ENCODE data around the gene PARL. TPM values are rescaled to one million over a fixed set of nuclear protein-coding genes. Genes with fewer than 3 reads are reported as not detected.
A peak's percentile ranks its signal among the peaks of the same experiment; 100 is the strongest.

PARL gene
- polyA plus RNA-seq, 2 of the 4 experiments (the other 2 are of a cell fraction): 45.9 to 71.6 TPM

GRCh38 chr3:183826448-183827250, 58.0 kb downstream of the PARL start:
- no peak overlapping the region for H3K4me3 ChIP-seq
- POLR2A ChIA-PET: no interaction called here
- H3K27ac ChIP-seq: no peak overlapping the region
- peaks cover 8% of the 10 kb centered on the region; the same call in 2 of the 3 replicates for H3K4me1 ChIP-seq
- no peak for DNase-seq (ENCODE audit: low read depth in 1 of 2, low spot score in 1 of 2)
- H3K9me3 ChIP-seq: no peaks in the 10 kb centered on the region
- CTCF ChIA-PET: interaction anchor here (0.9 to 2.2 kb wide), 6 partner anchors 16 to 642 kb away, joined by 3 to 9 read pairs (median 4); partner anchors contain the start of gene PARL
- no peak overlapping the region for H3K4me2 ChIP-seq
- ATAC-seq: no peak; a peak in 1 of 6 replicates
- FAIRE-seq: no peak
- WGBS (ENCODE audit: missing lambda C conversion rate): 91% methylated on average over 14 of the region's 14 CpGs
- TF ChIP-seq HOXA7 (CRISPR knock-in tag; IDR thresholded peaks at IDR 0.05) (no peak), KDM5A (IDR thresholded peaks at IDR 0.05) (no peak), ZFP36 (IDR thresholded peaks at IDR 0.05; ENCODE audit: borderline replicate concordance, partially characterized antibody) (no peak), HMGXB4 (CRISPR knock-in tag; IDR thresholded peaks at IDR 0.05; ENCODE audit: borderline replicate concordance) (no peak), ESRRA (IDR thresholded peaks at IDR 0.05; ENCODE audit: borderline replicate concordance, low read length) (no peak), FOSL2 (IDR thresholded peaks at IDR 0.05) (no peak), FOSL2 (CRISPR knock-in tag; IDR thresholded peaks at IDR 0.05) (no peak), KDM1A (IDR thresholded peaks at IDR 0.05; ENCODE audit: low read depth) (no peak), FOXS1 (CRISPR knock-in tag; IDR thresholded peaks at IDR 0.05) (no peak), PHF8 (IDR thresholded peaks at IDR 0.05; ENCODE audit: borderline replicate concordance, low read depth) (no peak), TP53 (CRISPR knock-in tag; IDR thresholded peaks at IDR 0.05) (no peak)
- TF ChIP-seq, protein P1, sequence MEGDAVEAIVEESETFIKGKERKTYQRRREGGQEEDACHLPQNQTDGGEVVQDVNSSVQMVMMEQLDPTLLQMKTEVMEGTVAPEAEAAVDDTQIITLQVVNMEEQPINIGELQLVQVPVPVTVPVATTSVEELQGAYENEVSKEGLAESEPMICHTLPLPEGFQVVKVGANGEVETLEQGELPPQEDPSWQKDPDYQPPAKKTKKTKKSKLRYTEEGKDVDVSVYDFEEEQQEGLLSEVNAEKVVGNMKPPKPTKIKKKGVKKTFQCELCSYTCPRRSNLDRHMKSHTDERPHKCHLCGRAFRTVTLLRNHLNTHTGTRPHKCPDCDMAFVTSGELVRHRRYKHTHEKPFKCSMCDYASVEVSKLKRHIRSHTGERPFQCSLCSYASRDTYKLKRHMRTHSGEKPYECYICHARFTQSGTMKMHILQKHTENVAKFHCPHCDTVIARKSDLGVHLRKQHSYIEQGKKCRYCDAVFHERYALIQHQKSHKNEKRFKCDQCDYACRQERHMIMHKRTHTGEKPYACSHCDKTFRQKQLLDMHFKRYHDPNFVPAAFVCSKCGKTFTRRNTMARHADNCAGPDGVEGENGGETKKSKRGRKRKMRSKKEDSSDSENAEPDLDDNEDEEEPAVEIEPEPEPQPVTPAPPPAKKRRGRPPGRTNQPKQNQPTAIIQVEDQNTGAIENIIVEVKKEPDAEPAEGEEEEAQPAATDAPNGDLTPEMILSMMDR (IDR thresholded peaks at IDR 0.05): no peak

DNA sequence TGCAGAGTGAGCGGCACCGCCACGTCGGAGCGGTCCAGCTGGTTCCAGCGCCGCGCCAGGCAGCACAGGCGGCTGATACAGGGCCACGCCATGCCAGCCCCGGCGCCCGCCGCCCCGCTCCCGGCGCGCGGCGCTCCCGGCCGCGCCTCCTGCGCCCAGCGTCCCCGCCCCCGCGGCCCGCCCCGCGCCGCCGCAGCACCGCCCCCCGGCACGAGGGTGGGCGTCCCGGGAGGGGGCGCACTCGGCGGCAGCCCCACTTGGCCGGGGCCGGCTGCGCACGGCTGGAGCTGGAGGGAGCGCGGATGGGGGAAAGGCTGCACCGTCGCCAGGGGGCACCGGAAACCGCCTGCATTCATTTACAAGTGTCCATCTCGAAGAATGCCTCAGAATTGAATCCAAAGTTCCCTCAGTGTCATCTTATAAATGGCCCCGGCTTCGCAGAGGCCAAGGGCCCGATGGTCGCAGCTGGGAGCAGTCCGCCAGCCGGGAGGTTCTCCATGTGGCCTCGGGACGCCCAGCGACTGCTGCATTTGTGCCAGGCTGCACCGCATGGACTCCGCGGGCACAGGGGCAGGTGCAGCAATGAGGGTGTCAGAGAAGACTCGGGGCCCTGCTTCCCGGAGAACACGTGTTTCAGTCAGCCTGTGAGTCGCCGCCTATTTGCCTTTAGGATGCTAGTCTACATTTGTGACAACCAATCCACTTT, 59.1 kb downstream of the PARL start, which contains the start of gene MAP6D1:
Gene MAP6D1, minus strand, starts transcription at position 122 of the 706 bp plus-strand sequence. Its CDS starts 30 bp downstream, at position 92.
- Histone ChIP-seq H3K4me3 (peak within 1 kb of the TSS; percentile 70), H3K4me1 (peaks cover 8% of the 10 kb centered on the region; the same call in 2 of the 3 replicates), H3K4me2 (peak within 1 kb of the TSS; percentile 87), H3K27ac (peak within 1 kb of the TSS; percentile 71 to 91; a peak in 5 of 6 replicates), H3K9me3 (no peaks in the 10 kb centered on the region)
- ATAC-seq (peak; percentile 74 to 79), DNase-seq (ENCODE audit: low read depth in 1 of 2, low spot score in 1 of 2) (peak; percentile 45 to 52), FAIRE-seq (no peak)
- TF ChIP-seq POLR2A (IDR thresholded peaks at IDR 0.05; ENCODE audit: low read length) (peak; percentile 42), RAD21 (conservative IDR thresholded peaks at IDR 0.05 in 1 of 2, IDR thresholded peaks at IDR 0.05 in 1 of 2) (peak in 1 of 2 experiments; percentile 27; a peak in 1 of 5 replicates)
- TF ChIP-seq, protein P1 (IDR thresholded peaks at IDR 0.05): peak; percentile 43
- TF ChIP-seq, protein P2, sequence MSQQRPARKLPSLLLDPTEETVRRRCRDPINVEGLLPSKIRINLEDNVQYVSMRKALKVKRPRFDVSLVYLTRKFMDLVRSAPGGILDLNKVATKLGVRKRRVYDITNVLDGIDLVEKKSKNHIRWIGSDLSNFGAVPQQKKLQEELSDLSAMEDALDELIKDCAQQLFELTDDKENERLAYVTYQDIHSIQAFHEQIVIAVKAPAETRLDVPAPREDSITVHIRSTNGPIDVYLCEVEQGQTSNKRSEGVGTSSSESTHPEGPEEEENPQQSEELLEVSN (IDR thresholded peaks at IDR 0.05; ENCODE audit: borderline replicate concordance, low read depth): no peak
- TF ChIP-seq, protein P3, sequence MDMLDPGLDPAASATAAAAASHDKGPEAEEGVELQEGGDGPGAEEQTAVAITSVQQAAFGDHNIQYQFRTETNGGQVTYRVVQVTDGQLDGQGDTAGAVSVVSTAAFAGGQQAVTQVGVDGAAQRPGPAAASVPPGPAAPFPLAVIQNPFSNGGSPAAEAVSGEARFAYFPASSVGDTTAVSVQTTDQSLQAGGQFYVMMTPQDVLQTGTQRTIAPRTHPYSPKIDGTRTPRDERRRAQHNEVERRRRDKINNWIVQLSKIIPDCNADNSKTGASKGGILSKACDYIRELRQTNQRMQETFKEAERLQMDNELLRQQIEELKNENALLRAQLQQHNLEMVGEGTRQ (IDR thresholded peaks at IDR 0.05): no peak
- TF ChIP-seq, protein P4, sequence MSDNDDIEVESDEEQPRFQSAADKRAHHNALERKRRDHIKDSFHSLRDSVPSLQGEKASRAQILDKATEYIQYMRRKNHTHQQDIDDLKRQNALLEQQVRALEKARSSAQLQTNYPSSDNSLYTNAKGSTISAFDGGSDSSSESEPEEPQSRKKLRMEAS (IDR thresholded peaks at IDR 0.05): peak; percentile 52
- POLR2A ChIA-PET: no interaction called here
- WGBS (ENCODE audit: missing lambda C conversion rate): 38% methylated on average over 13 of the region's 69 CpGs
- CTCF ChIA-PET: interaction anchor here (0.6 to 2.2 kb wide), 9 partner anchors 11 to 267 kb away, joined by 3 to 9 read pairs (median 3); partner anchors contain the start of gene PARL

All from A549 (cell line).